Keratinocyte (primary cell): ENCODE data around the gene LRRC58. TPM values are rescaled to one million over a fixed set of nuclear protein-coding genes. Genes with fewer than 3 reads are reported as not detected.

Source experiments
- DNase-seq: peaks from one replicate; pipeline ENCODE4 v3.0.0-alpha.2; 2011; ENCODE audit warnings: low read depth, missing footprints, low spot score
- FAIRE-seq: peaks from 2 replicates; lab custom pipeline; 2011; peaks lifted over from hg19 to GRCh38; lab: Jason Lieb, UNC
- H2AFZ ChIP-seq: 2 replicates; pipeline ENCODE4 v1.6.0; 2012; ENCODE audit warnings: low read length, control low read depth, inconsistent platforms; ENCODE audit not compliant: control insufficient read depth
- H3K27ac ChIP-seq: 2 replicates; pipeline ENCODE4 v1.5.1; 2011; ENCODE audit warnings: low read length; ENCODE audit not compliant: control insufficient read depth, insufficient read depth
- H3K27me3 ChIP-seq: 3 replicates; pipeline ENCODE4 v1.6.0; 2011; ENCODE audit warnings: low read length; ENCODE audit not compliant: control insufficient read depth, insufficient read depth; ENCODE audit errors: extremely low read depth
- H3K36me3 ChIP-seq, 2 experiments: 2 replicates in 1 of 2; 3 replicates in 1 of 2; pipeline ENCODE4 v1.5.1; 2011; ENCODE audit warnings: low read length in 2 of 2, mild to moderate bottlenecking in 1 of 2; ENCODE audit not compliant: control insufficient read depth in 2 of 2, insufficient read depth in 2 of 2; ENCODE audit errors: extremely low read depth in 1 of 2
- H3K4me1 ChIP-seq: 3 replicates; pipeline ENCODE4 v1.5.1; 2011; ENCODE audit warnings: low read length; ENCODE audit not compliant: control insufficient read depth, insufficient read depth; ENCODE audit errors: extremely low read depth
- H3K4me2 ChIP-seq: 3 replicates; pipeline ENCODE4 v1.6.0; 2011; ENCODE audit warnings: low read depth, low read length; ENCODE audit not compliant: control insufficient read depth, insufficient read depth; ENCODE audit errors: extremely low read depth
- H3K4me3 ChIP-seq, 3 experiments: fragments of 200-600 bp in 1 of 3; sonication (generic) in 1 of 3; 2 replicates in 2 of 3; 3 replicates in 1 of 3; pipeline ENCODE4 v1.5.1; 2011 to 2016; ENCODE audit warnings: low read length in 3 of 3, mild to moderate bottlenecking in 3 of 3, control low read depth in 2 of 3, inconsistent platforms in 1 of 3, low read depth in 1 of 3, mixed read lengths in 1 of 3, mixed run types in 1 of 3, moderate library complexity in 1 of 3; ENCODE audit not compliant: control insufficient read depth in 2 of 3, insufficient read depth in 2 of 3; ENCODE audit errors: extremely low read depth in 1 of 3
- H3K79me2 ChIP-seq: 2 replicates; pipeline ENCODE4 v1.6.0; 2012; ENCODE audit warnings: low read length; ENCODE audit not compliant: control insufficient read depth, insufficient read depth
- H3K9ac ChIP-seq: 3 replicates; pipeline ENCODE4 v1.6.0; 2011; ENCODE audit warnings: low read length; ENCODE audit not compliant: control insufficient read depth, insufficient read depth; ENCODE audit errors: extremely low read depth
- H3K9me1 ChIP-seq: 3 replicates; pipeline ENCODE4 v1.6.0; 2011; ENCODE audit warnings: low read length; ENCODE audit not compliant: control insufficient read depth, insufficient read depth; ENCODE audit errors: extremely low read depth
- H3K9me3 ChIP-seq: 2 replicates; pipeline ENCODE4 v1.5.1; 2012; ENCODE audit warnings: low read depth, low read length; ENCODE audit not compliant: control insufficient read depth
- H4K20me1 ChIP-seq: 3 replicates; pipeline ENCODE4 v1.6.0; 2011; ENCODE audit warnings: low read length; ENCODE audit not compliant: control insufficient read depth, insufficient read depth; ENCODE audit errors: extremely low read depth
- CTCF ChIP-seq, 3 experiments: IDR thresholded peaks in 1 of 3; conservative IDR thresholded peaks in 1 of 3; optimal IDR thresholded peaks in 1 of 3; 2 replicates in 2 of 3; 3 replicates in 1 of 3; pipeline versions ENCODE3 to v1.5.1; 2011; ENCODE audit warnings: low read length in 3 of 3, mild to moderate bottlenecking in 3 of 3, moderate library complexity in 2 of 3, control low read depth in 1 of 3, inconsistent platforms in 1 of 3; ENCODE audit not compliant: insufficient read depth in 2 of 3; ENCODE audit errors: extremely low read depth in 1 of 3
- EZH2 ChIP-seq: IDR thresholded peaks from one replicate; pipeline ENCODE4 v1.6.1; 2012; ENCODE audit warnings: inconsistent platforms, mild to moderate bottlenecking, low read length, moderate library complexity
- dilution Hi-C: fragments of 300-500 bp; cut with MboI; formaldehyde crosslinking; loops from one replicate; pipeline ENCODE4 v1.7.0; 2020; ENCODE audit warnings: low sequenced_read_pairs; ENCODE audit not compliant: extremely low pct_ligation_motif_present
- polyA plus RNA-seq, 5 experiments: library from polyadenylated mRNA; depleted of rRNA in 3 of 5; stranded (reverse) in 3 of 5; stranded (forward) in 1 of 5; unstranded in 1 of 5; fragments of >200 nt; gene quantifications; 1 replicate in 1 of 5; 2 replicates in 3 of 5; 3 replicates in 1 of 5; pipeline versions ENCODE4 v1.2.1 to v1.2.3, GENCODE V29; 2011 to 2012; ENCODE audit warnings: missing spikeins in 2 of 5, low read depth in 1 of 5, low replicate concordance in 1 of 5

LRRC58 gene
- polyA plus RNA-seq, 1 donor (not counting 4 experiments of a cell fraction or from before 2014, with no cell fraction given) = 17.4 TPM

- Histone ChIP-seq H3K4me2 (no peak overlapping the region), H3K9me1 (no peaks in the 10 kb centered on the region), H3K36me3 (no peaks in the 10 kb centered on the region), H3K27ac (no peak overlapping the region), H3K79me2 (peaks cover 6% of the 10 kb centered on the region), H3K9ac (no peak overlapping the region), H3K27me3 (no peaks in the 10 kb centered on the region), H4K20me1 (no peaks in the 10 kb centered on the region), H2AFZ (no peak overlapping the region), H3K4me1 (no peaks in the 10 kb centered on the region), H3K9me3 (no peaks in the 10 kb centered on the region), H3K4me3 (no peak overlapping the region)
- no peak for TF ChIP-seq CTCF (optimal IDR thresholded peaks at IDR 0.05 in 1 of 3, IDR thresholded peaks at IDR 0.05 in 1 of 3, conservative IDR thresholded peaks at IDR 0.05 in 1 of 3; ENCODE audit: extremely low read depth in 1 of 3, insufficient read depth in 2 of 3, low read length in 3 of 3)
- no peak for TF ChIP-seq EZH2
- no peak for DNase-seq
- no peak for FAIRE-seq
- dilution Hi-C loops = no loop called here
These were observed 4.3 kb upstream of the LRRC58 start for GRCh38 chr3:120353463-120353862.

- Histone ChIP-seq H4K20me1 (no peaks in the 10 kb centered on the region), H3K4me2 (no peak overlapping the region)
These were observed 2.9 kb upstream of the LRRC58 start for GRCh38 chr3:120352017-120352416.

More at GRCh38 chr3:120352017-120352416, 2.9 kb upstream of the LRRC58 start:
- H3K4me3 ChIP-seq = no peak overlapping the region
- no peak overlapping the region for H3K27ac ChIP-seq
- dilution Hi-C loops = no loop called here
- FAIRE-seq (no peak), DNase-seq (no peak)
- no peaks in the 10 kb centered on the region for H3K27me3 ChIP-seq
- H2AFZ ChIP-seq = no peak overlapping the region
- no peak overlapping the region for H3K9ac ChIP-seq
- peaks cover 19% of the 10 kb centered on the region for H3K79me2 ChIP-seq
- no peaks in the 10 kb centered on the region for H3K36me3 ChIP-seq
- TF ChIP-seq CTCF (optimal IDR thresholded peaks at IDR 0.05 in 1 of 3, IDR thresholded peaks at IDR 0.05 in 1 of 3, conservative IDR thresholded peaks at IDR 0.05 in 1 of 3; ENCODE audit: extremely low read depth in 1 of 3, insufficient read depth in 2 of 3, low read length in 3 of 3) (no peak), EZH2 (no peak)
- H3K4me1 ChIP-seq = peaks cover 3% of the 10 kb centered on the region
- no peaks in the 10 kb centered on the region for H3K9me1 ChIP-seq
- no peaks in the 10 kb centered on the region for H3K9me3 ChIP-seq
